AG20443 (cell line): ENCODE measurements around the gene EXT2.

ENCODE experiments used
- DNase-seq: peaks from one replicate; pipeline ENCODE4 v3.0.0; 2012; ENCODE audit warnings: low spot score, mixed read lengths

Gene EXT2

DNA sequence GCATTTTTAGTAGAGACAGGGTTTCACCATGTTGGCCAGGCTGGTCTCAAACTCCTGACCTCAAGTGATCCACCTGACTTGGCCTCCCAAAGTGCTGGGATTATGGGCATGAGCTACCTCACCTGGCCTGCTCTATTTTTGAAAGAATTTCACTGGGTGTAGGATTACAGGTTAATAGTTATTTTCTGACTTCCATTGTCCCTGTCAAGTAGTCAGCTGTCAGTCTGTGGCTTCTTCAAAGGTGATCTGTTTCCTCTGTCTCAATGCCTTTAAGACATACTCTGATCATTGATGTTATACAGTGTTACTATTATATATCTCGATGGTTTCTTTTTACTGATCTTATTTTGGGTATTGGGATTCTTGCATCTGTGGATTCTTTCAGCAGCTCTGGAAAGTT, 10.1 kb upstream of the EXT2 start:
- DNase-seq, result no peak

GRCh38 chr11:44088377-44088776, 7.1 kb upstream of the EXT2 start:
- no peak for DNase-seq

GRCh38 chr11:44088871-44089270, 6.6 kb upstream of the EXT2 start:
- no peak for DNase-seq

DNA sequence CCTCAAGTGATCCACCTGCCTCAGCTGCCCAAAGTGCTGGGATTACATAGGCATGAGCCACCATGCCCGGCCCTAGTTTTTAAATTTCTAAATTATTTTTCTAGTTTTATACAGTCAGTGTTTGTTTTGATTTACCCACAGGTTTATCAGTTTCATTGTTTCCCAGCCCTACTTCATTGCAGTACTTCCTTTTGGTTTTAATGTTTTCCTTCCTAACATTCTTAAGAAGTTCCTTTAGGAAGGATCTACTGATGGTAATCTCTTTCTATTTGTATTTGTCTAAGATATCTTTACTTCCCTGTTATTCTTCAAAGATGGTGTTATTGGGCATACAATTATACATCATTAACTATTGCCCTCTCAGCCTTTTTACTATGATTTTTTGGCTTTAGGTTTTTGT, 4.9 kb upstream of the EXT2 start:
- no peak for DNase-seq

GRCh38 chr11:44094260-44094868, 1.1 kb upstream of the EXT2 start:
- peak; percentile 85 for DNase-seq

GRCh38 chr11:44096360-44097185, 1.1 kb downstream of the EXT2 start:
- peak; percentile 49 for DNase-seq

GRCh38 chr11:44097821-44098220, 2.3 kb downstream of the EXT2 start:
- DNase-seq, result no peak

DNA sequence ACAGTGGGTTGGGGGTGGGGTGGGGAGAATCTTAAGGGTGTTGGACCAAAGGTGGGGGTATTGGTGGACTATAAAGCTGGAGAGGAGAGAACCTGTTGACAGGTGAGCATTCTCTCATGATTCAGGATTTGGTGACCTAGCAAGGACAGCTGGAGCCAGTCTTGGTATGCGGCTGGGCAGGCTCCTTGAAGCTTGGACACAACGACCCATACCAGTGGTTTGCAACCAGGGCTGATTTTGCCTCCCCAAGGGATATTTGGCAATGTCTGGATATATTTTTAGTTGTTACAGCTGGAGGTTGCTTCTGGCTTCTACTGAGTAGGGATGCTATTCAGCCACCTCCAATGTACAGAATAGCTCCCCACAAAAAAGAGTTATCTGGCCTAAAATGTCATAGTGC, 5.6 kb downstream of the EXT2 start:
- DNase-seq, result no peak

- no peak for DNase-seq
Observed at GRCh38 chr11:44104481-44105294, 9.2 kb downstream of the EXT2 start.

DNA sequence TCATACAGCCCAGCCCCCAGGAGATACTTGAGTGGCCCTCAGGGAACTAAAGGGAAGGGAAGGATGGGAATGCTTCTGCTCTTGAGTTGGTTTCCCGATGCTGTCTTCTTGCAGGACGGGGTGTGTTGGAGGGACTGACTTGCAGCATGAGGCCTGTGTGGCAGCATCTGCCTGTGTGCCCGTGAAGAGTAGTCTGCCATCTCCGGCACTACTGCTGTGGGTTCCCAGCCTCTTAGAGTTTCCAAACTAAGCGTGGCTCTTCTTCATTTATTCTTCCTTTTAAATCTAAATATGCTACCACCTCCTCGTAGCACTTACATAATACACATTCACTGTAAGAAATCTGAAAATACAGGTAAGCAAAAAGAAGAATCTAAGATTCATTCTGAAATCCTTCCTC, 12.8 kb downstream of the EXT2 start:
- no peak for DNase-seq

DNA sequence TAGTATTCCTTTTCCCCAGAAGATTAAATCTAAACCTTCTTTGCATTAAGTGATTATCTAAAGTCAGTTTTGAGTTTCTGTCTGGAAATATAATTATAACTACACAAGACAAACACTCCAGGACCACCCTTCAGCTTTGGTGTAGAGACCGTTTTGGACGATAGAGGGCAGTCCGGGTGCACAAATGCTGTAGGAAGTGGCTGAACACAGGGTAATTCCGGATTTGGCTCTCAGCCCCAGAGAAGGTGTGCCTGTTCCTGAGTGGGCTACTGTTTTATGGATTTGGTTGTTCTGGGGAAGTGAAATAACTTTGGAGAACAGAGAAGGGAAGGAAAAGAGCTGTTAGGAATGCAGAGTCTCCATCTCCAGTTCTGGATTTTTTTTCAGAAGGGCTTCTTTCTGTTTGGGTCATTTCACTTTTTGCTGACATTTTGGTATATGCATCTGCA, 14.8 kb downstream of the EXT2 start:
- DNase-seq, result peak; percentile 72

- peak; percentile 79 for DNase-seq
Observed at GRCh38 chr11:44112091-44112821, 16.8 kb downstream of the EXT2 start.

DNA sequence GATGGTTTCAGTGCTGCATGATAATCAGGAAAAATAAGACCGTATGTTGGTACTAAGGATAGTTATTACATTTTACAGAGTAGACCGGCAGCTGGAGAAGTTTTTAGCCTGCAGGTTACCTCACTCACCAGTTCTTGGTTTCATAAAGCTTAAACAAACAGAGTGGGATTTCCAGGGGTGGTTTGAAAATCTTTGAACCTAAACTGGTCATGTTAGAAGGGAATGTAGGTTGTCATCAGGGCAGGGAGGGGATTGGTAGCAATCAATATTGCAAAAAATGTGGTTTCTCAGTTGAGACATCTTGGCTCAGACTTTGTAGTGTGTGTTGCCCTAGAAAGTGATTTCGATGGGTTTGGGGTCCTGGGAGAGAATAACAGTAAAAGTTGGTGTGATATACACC, 17.5 kb downstream of the EXT2 start:
- DNase-seq, result no peak

DNA sequence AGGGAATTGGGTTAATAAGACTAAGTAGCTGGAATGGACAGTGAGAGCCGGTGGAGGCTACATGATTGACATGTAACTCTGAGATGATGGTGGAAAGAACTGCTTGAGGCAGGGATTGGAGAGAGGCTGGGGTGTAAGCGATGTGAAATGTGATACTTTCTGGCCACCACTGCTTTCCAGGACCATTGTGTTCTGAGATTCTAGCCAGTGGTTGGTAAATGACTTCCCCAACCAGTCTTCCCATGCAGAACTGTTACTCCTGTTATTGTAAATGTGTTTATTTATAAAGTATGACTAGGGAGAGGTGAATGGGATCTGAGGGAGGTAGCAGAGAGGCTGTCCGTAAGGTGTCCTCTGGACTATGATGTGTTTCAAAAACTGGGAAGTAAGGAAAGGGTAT, 18.1 kb downstream of the EXT2 start:
- no peak for DNase-seq

GRCh38 chr11:44116234-44116830, 20.9 kb downstream of the EXT2 start:
- DNase-seq, result no peak

GRCh38 chr11:44120169-44120568, 24.7 kb downstream of the EXT2 start:
- DNase-seq, result no peak

GRCh38 chr11:44125598-44125997, 30.1 kb downstream of the EXT2 start:
- no peak for DNase-seq

DNA sequence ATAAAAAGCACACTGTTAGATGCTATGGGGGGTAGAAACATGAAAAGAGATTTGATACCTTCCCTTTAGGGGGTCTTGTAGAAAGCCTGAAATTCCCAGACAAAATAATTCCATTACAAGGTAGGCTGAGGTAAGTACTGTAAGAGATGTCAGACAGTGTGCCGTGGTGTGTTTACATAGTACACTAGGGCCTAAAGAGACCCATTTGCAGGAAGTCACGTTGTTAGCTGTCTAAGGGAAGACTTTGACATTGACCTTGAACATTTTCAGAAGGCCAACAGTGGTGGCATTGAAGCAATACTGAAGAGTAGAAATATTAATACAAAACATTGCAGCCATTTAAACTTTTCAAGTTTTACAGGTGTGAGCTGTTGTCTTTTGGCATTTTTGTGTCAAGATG, 30.8 kb downstream of the EXT2 start:
- DNase-seq, result no peak

DNA sequence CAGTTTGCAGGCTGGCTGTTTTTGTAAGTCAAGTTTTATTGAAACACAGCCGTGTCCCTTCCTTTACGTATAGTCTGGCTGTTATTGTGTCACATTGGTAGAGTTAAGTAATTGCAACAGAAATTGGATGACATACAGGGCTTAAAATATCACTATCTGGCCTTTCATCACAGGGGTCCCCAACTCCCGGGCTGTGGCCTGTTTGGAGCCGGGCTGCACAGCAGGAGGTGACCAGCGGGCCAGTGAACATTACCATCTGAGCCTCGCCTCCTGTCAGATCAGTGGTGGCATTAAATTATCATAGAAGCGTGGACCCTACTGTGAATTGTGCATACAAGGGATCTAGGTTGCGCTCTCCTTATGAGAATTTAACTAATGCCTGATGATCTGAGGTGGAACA, 31.7 kb downstream of the EXT2 start:
- no peak for DNase-seq

DNA sequence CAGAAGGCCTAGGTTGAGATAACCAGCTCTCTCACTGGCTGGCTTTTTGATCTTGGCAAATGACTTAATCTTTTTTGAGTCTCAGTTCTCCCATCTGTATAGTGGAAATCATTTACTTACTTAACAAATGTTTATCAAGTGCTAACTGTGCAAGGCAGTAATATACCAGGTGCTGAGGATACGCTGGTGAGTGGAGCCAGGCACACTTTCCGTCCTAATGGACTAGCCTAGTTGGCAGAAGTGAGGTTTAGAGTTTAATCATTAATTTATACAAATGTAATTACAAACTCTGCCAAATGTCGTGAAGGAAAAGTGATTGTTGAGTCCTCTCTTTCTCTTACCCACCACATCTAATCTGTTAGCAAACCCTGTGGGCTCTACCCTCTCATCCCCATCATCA, 33.3 kb downstream of the EXT2 start:
- DNase-seq, result no peak

- DNase-seq, result no peak
Observed at GRCh38 chr11:44130751-44131150, 35.3 kb downstream of the EXT2 start.
